Cardiac muscle cell (in vitro differentiated cells and primary cell): ENCODE data around the gene SLC1A6. TPM values are rescaled to one million over a fixed set of nuclear protein-coding genes. Genes with fewer than 3 reads are reported as not detected.

Experiments used
- DNase-seq, 2 donors: peaks; one replicate each; pipeline versions ENCODE4 v3.0.0 to v3.0.0-alpha.2; 2010 to 2017; ENCODE audit warnings: low read depth in 1 of 2, low spot score in 1 of 2
- H3K27ac ChIP-seq: fragments of 200-600 bp; sonication (generic); 2 replicates; pipeline ENCODE4 v1.5.1; 2016
- H3K27me3 ChIP-seq: fragments of 200-600 bp; sonication (generic); 2 replicates; pipeline ENCODE4 v1.6.0; 2016; ENCODE audit warnings: control low read depth
- H3K36me3 ChIP-seq: fragments of 200-600 bp; sonication (generic); 2 replicates; pipeline ENCODE4 v1.5.1; 2016; ENCODE audit warnings: control low read depth
- H3K4me1 ChIP-seq: fragments of 200-600 bp; sonication (generic); 2 replicates; pipeline ENCODE4 v1.8.1; 2017; ENCODE audit warnings: low read depth, mild to moderate bottlenecking, mixed run types
- H3K4me3 ChIP-seq: fragments of 200-600 bp; sonication (generic); 2 replicates; pipeline ENCODE4 v1.5.1; 2016; ENCODE audit warnings: mild to moderate bottlenecking
- H3K9me3 ChIP-seq: fragments of 200-600 bp; sonication (generic); 2 replicates; pipeline ENCODE4 v1.5.1; 2017; ENCODE audit warnings: low read depth, mild to moderate bottlenecking, control low read depth
- CTCF ChIP-seq: IDR thresholded peaks from 2 replicates; pipeline ENCODE4 v1.5.1; 2012; ENCODE audit warnings: low read depth, mild to moderate bottlenecking, low read length
- polyA plus RNA-seq: library from polyadenylated mRNA; unstranded; fragments of >200 nt; fragmentation: Nextera tagmentation; extraction: Ambion mirVana; gene quantifications from 2 replicates; pipeline ENCODE4 v1.2.1, GENCODE V29; 2016
- total RNA-seq: library from RNA; depleted of rRNA; stranded (reverse); fragments of >200 nt; gene quantifications from 2 replicates; pipeline ENCODE4 v1.2.3, GENCODE V29; 2016

The SLC1A6 gene
- total and polyA plus RNA-seq, 2 experiments from 2014 or later, result 0.63 to 1.3 TPM

- no peaks in the 10 kb centered on the region for H3K4me1 ChIP-seq
- TF ChIP-seq CTCF, result no peak
- H3K36me3 ChIP-seq, result no peaks in the 10 kb centered on the region
- H3K27me3 ChIP-seq, result no peaks in the 10 kb centered on the region
- no peak overlapping the region for H3K4me3 ChIP-seq
- peak in 1 of 2 donors; percentile 35 for DNase-seq
- H3K27ac ChIP-seq, result no peak overlapping the region
- H3K9me3 ChIP-seq, result no peaks in the 10 kb centered on the region
These were observed 36.1 kb downstream of the SLC1A6 start for GRCh38 chr19:14943601-14944000.

GRCh38 chr19:14941189-14941588 is 38.5 kb downstream of the SLC1A6 start, which contains the start of gene OR7C2:
Gene OR7C2, plus strand, starts transcription at chr19:14941489. Its CDS starts 0 bp downstream, at chr19:14941489.
- DNase-seq, result no peak
- Histone ChIP-seq H3K27me3 (no peaks in the 10 kb centered on the region), H3K36me3 (no peaks in the 10 kb centered on the region), H3K27ac (no peak within 1 kb of the TSS), H3K4me1 (no peaks in the 10 kb centered on the region), H3K9me3 (no peaks in the 10 kb centered on the region), H3K4me3 (no peak within 1 kb of the TSS)
- no peak for TF ChIP-seq CTCF

- no peaks in the 10 kb centered on the region for H3K27me3 ChIP-seq
- no peaks in the 10 kb centered on the region for H3K9me3 ChIP-seq
These were observed 39.4 kb downstream of the SLC1A6 start for GRCh38 chr19:14940266-14940665.

GRCh38 chr19:14933506-14933905 is 46.2 kb downstream of the SLC1A6 start:
- H3K27ac ChIP-seq, result no peak overlapping the region
- no peaks in the 10 kb centered on the region for H3K36me3 ChIP-seq
- H3K27me3 ChIP-seq, result no peaks in the 10 kb centered on the region
- H3K9me3 ChIP-seq, result no peaks in the 10 kb centered on the region
- DNase-seq, result no peak
- H3K4me1 ChIP-seq, result no peaks in the 10 kb centered on the region
- no peak overlapping the region for H3K4me3 ChIP-seq
- TF ChIP-seq CTCF, result no peak

More at GRCh38 chr19:14940266-14940665, 39.4 kb downstream of the SLC1A6 start:
- H3K4me3 ChIP-seq, result no peak overlapping the region
- DNase-seq, result no peak
- H3K4me1 ChIP-seq, result no peaks in the 10 kb centered on the region
- TF ChIP-seq CTCF, result no peak
- no peaks in the 10 kb centered on the region for H3K36me3 ChIP-seq
- no peak overlapping the region for H3K27ac ChIP-seq

GRCh38 chr19:14916848-14917247 is 62.8 kb downstream of the SLC1A6 start:
- DNase-seq, result no peak
- H3K27me3 ChIP-seq, result no peaks in the 10 kb centered on the region
- H3K36me3 ChIP-seq, result no peaks in the 10 kb centered on the region
- no peaks in the 10 kb centered on the region for H3K9me3 ChIP-seq
- H3K4me1 ChIP-seq, result no peaks in the 10 kb centered on the region
- H3K4me3 ChIP-seq, result no peak overlapping the region
- no peak overlapping the region for H3K27ac ChIP-seq
- no peak for TF ChIP-seq CTCF

- no peaks in the 10 kb centered on the region for H3K4me1 ChIP-seq
- H3K27me3 ChIP-seq, result no peaks in the 10 kb centered on the region
- DNase-seq, result no peak
- H3K4me3 ChIP-seq, result no peak overlapping the region
- H3K36me3 ChIP-seq, result no peaks in the 10 kb centered on the region
- H3K27ac ChIP-seq, result no peak overlapping the region
- no peaks in the 10 kb centered on the region for H3K9me3 ChIP-seq
- TF ChIP-seq CTCF, result no peak
These were observed 64.5 kb downstream of the SLC1A6 start for GRCh38 chr19:14915116-14915515.
